Activated B cell treated with CpG ODN at 0.5 μM for 24 hours (primary cell): ENCODE results near the gene ELOVL6. TPM values are rescaled to one million over a fixed set of nuclear protein-coding genes. Genes with fewer than 3 reads are reported as not detected.

Experiments
- ATAC-seq: fragments of 200-7000 bp; cut with Tn5 transposase; one replicate; pipeline ENCODE4 v1.10.0; 2021; ENCODE audit warnings: low read depth, mild to moderate bottlenecking, moderate library complexity
- CTCF ChIA-PET: fragments of 350-600 bp; sonication (Branson Sonifier 250); formaldehyde crosslinking; loops from one replicate; lab custom pipeline; 2021; ENCODE audit warnings: antibody characterized with exemption; lab: Charles Lee
- POLR2A ChIA-PET: fragments of 350-600 bp; sonication (Branson Sonifier 250); formaldehyde crosslinking; loops from one replicate; lab custom pipeline; 2021; ENCODE audit warnings: antibody characterized with exemption; lab: Charles Lee
- DNase-seq: peaks from one replicate; pipeline ENCODE4 v3.0.0; 2022
- H3K27ac Mint-ChIP-seq: one replicate; pipeline ENCODE4 v1.8.0; 2020; ENCODE audit warnings: mixed read lengths
- H3K27me3 Mint-ChIP-seq: one replicate; pipeline ENCODE4 v1.8.0; 2021; ENCODE audit warnings: mixed read lengths
- H3K36me3 Mint-ChIP-seq: one replicate; pipeline ENCODE4 v1.8.0; 2021; ENCODE audit warnings: low read depth, mixed read lengths
- H3K4me1 Mint-ChIP-seq: one replicate; pipeline ENCODE4 v1.8.0; 2021; ENCODE audit warnings: mixed read lengths
- H3K4me3 Mint-ChIP-seq: one replicate; pipeline ENCODE4 v1.8.0; 2020; ENCODE audit warnings: mild to moderate bottlenecking, mixed read lengths
- H3K9me3 Mint-ChIP-seq: one replicate; pipeline ENCODE4 v1.8.0; 2020; ENCODE audit warnings: mixed read lengths
- intact Hi-C: fragments of 100-400 bp; cut with micrococcal nuclease; formaldehyde crosslinking; loops from one replicate; pipeline ENCODE4 v1.15.1; 2024
- total RNA-seq: library from RNA; stranded (reverse); gene quantifications from 2 replicates; pipeline ENCODE4 v1.2.3, GENCODE V29; 2022
- TF ChIP-seq, protein P1 (sequence below): fragments of 200-600 bp; IDR thresholded peaks from one replicate; pipeline ENCODE4 v1.8.0; 2022; ENCODE audit warnings: antibody characterized with exemption, mild to moderate bottlenecking

ELOVL6 gene
- total RNA-seq, 1 donor from 2014 or later: 2.1 TPM

DNA sequence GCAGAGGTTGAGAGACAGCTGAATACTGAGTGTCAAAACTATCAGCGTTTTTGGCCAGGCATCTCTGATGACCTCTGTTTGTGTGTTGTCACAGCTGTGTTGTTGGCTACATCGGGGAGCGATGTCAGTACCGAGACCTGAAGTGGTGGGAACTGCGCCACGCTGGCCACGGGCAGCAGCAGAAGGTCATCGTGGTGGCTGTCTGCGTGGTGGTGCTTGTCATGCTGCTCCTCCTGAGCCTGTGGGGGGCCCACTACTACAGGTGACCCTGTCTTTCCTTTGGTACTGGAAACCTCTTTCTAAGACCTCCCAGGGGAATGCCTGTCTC lies 198.9 kb downstream of the ELOVL6 start:
- TF ChIP-seq, protein P1, sequence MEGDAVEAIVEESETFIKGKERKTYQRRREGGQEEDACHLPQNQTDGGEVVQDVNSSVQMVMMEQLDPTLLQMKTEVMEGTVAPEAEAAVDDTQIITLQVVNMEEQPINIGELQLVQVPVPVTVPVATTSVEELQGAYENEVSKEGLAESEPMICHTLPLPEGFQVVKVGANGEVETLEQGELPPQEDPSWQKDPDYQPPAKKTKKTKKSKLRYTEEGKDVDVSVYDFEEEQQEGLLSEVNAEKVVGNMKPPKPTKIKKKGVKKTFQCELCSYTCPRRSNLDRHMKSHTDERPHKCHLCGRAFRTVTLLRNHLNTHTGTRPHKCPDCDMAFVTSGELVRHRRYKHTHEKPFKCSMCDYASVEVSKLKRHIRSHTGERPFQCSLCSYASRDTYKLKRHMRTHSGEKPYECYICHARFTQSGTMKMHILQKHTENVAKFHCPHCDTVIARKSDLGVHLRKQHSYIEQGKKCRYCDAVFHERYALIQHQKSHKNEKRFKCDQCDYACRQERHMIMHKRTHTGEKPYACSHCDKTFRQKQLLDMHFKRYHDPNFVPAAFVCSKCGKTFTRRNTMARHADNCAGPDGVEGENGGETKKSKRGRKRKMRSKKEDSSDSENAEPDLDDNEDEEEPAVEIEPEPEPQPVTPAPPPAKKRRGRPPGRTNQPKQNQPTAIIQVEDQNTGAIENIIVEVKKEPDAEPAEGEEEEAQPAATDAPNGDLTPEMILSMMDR: no peak
- Mint-ChIP-seq H3K36me3 (no peaks in the 10 kb centered on the region), H3K27me3 (peaks cover 8% of the 10 kb centered on the region), H3K27ac (no peak overlapping the region), H3K9me3 (no peaks in the 10 kb centered on the region), H3K4me1 (peaks cover 3% of the 10 kb centered on the region), H3K4me3 (no peak overlapping the region)
- ChIA-PET POLR2A (no interaction called here), CTCF (interaction anchor here (0.7 to 7.6 kb wide), 3 partner anchors 184 to 515 kb away, joined by 3 to 147 read pairs (median 3); partner anchors contain the start of genes ELOVL6 and GAR1)
- DNase-seq (no peak), ATAC-seq (no peak)
- intact Hi-C loops: loop anchor here (1.0 to 5.0 kb wide), 4 partner anchors 517 to 1855 kb away; no protein-coding TSS in a partner anchor

DNA sequence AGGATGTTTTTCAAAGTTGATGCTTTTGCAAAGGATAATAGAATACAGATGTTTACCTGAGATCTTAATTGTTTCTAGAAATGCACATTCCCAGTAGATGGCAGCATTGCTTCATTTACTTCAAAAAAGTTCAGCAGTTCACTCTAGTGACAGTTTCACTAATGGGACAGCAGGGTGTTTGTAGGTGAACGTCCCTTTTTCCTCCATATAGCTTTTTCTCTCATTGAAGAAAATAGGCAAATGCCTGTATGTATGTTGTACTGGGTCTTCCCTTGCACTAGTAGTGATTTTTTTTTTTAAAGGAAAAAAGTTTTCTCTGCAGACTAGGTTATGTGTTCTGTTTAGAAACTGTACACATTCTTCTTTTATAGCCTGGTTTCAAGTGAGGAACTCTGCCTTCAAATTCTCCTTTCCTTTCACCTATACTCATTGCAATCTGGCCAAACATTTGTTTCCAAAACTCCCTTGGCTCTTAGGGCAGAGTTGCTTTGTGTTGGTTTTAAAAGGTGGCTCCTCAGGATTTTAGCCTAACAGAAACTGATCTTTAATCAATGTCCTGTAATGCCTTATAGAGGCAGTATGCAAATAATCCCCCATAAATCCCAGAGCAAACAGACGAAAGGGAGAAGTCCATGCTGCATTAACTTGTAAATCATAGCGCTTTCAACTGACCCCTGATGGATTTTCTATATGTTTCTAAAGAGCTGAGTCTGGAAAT lies 199.4 kb downstream of the ELOVL6 start:
- TF ChIP-seq, protein P1: peak; percentile 66
- H3K4me1 Mint-ChIP-seq: peaks cover 9% of the 10 kb centered on the region

DNA sequence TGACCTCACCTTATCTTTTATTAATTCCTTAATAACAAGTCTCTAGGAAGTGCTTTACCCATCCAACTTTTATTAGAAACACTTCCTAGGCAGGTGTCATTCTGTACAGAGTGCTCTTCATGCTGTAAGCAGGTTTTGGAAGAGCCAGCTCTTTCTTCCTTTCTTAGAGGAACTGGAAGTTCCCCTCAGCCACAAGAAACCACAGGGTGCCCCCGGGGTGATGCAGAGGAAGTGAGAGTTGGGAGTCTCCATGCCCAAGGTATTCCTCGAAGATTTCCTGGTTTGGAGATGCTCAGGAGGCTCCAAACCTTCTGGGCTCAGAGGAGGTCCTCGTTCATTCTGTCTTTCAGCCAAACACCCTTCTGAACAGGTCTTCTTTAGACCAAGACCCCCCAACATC lies 201.9 kb downstream of the ELOVL6 start:
- no peaks in the 10 kb centered on the region for H3K36me3 Mint-ChIP-seq
- ATAC-seq (no peak), DNase-seq (no peak)
- H3K27ac Mint-ChIP-seq: no peak overlapping the region
- CTCF ChIA-PET: interaction anchor here (1.3 to 7.6 kb wide), 2 partner anchors 518 to 528 kb away, joined by 5 to 147 read pairs; no protein-coding TSS in a partner anchor
- POLR2A ChIA-PET: no interaction called here
- H3K27me3 Mint-ChIP-seq: peaks cover 4% of the 10 kb centered on the region
- intact Hi-C loops: loop anchor here (5.0 kb wide), 2 partner anchors 574 to 1636 kb away; no protein-coding TSS in a partner anchor
- TF ChIP-seq, protein P1: no peak
- H3K9me3 Mint-ChIP-seq: no peaks in the 10 kb centered on the region
- no peak overlapping the region for H3K4me3 Mint-ChIP-seq
- H3K4me1 Mint-ChIP-seq: peaks cover 11% of the 10 kb centered on the region

More for the DNA sequence above, 199.4 kb downstream of the ELOVL6 start:
- intact Hi-C loops: loop anchor here (1.0 to 5.0 kb wide), 4 partner anchors 517 to 1856 kb away; no protein-coding TSS in a partner anchor
- Mint-ChIP-seq H3K27me3 (peaks cover 5% of the 10 kb centered on the region), H3K4me3 (no peak overlapping the region), H3K36me3 (no peaks in the 10 kb centered on the region), H3K9me3 (no peaks in the 10 kb centered on the region), H3K27ac (no peak overlapping the region)
- ChIA-PET POLR2A (no interaction called here), CTCF (interaction anchor here (0.7 to 7.6 kb wide), 7 partner anchors 8 to 1284 kb away, joined by 3 to 147 read pairs (median 3); partner anchors contain the start of genes ELOVL6 and GAR1)
- peak; percentile 61 for ATAC-seq
- no peak for DNase-seq
